H1 (cell line): ENCODE measurements around the gene NT5M. TPM values are rescaled to one million over a fixed set of nuclear protein-coding genes. Genes with fewer than 3 reads are reported as not detected.

ENCODE experiments used
- CTCF ChIA-PET: fragments of 300-600 bp; sonication (Branson Sonifier 250); formaldehyde crosslinking; loops from one replicate; lab custom pipeline; 2021; ENCODE audit not compliant: partially characterized antibody; lab: Charles Lee
- POLR2A ChIA-PET: fragments of 300-600 bp; sonication (Branson Sonifier 250); formaldehyde crosslinking; loops from one replicate; lab custom pipeline; 2021; ENCODE audit warnings: inconsistent platforms; ENCODE audit not compliant: partially characterized antibody; lab: Charles Lee
- DNase-seq, 2 experiments: peaks; one replicate each; pipeline versions ENCODE4 v3.0.0 to v3.0.0-alpha.2; 2010 to 2022; ENCODE audit warnings: low spot score in 2 of 2, low read depth in 1 of 2, mixed read lengths in 1 of 2
- FAIRE-seq: peaks from 2 replicates; lab custom pipeline; 2011; peaks lifted over from hg19 to GRCh38; lab: Jason Lieb, UNC
- H2AFZ ChIP-seq: 2 replicates; pipeline ENCODE4 v1.8.1; 2012; ENCODE audit warnings: low read length, inconsistent platforms
- H2AK5ac ChIP-seq: 2 replicates; pipeline ENCODE4 v1.6.1; 2013; ENCODE audit warnings: low read depth, low read length
- H2BK120ac ChIP-seq: replicated peaks from 2 replicates; pipeline ENCODE3; 2013; ENCODE audit warnings: low read depth, low read length, inconsistent platforms
- H2BK12ac ChIP-seq: 2 replicates; pipeline ENCODE4 v1.6.1; 2013; ENCODE audit warnings: low read depth, low read length
- H2BK15ac ChIP-seq: 2 replicates; pipeline ENCODE4 v1.6.1; 2013; ENCODE audit warnings: low read length
- H2BK20ac ChIP-seq: 2 replicates; pipeline ENCODE4 v1.6.1; 2013; ENCODE audit warnings: low read length
- H2BK5ac ChIP-seq: 2 replicates; pipeline ENCODE4 v1.6.1; 2013; ENCODE audit warnings: low read depth, low read length
- H3K14ac ChIP-seq: 2 replicates; pipeline ENCODE4 v1.6.1; 2013; ENCODE audit warnings: inconsistent platforms; ENCODE audit not compliant: insufficient read length
- H3K18ac ChIP-seq: 2 replicates; pipeline ENCODE4 v1.6.1; 2013; ENCODE audit warnings: low read length; ENCODE audit errors: extremely low read depth
- H3K23ac ChIP-seq: 2 replicates; pipeline ENCODE4 v1.6.1; 2013; ENCODE audit warnings: inconsistent platforms; ENCODE audit not compliant: insufficient read length
- H3K23me2 ChIP-seq: 2 replicates; pipeline ENCODE4 v1.6.1; 2013; ENCODE audit warnings: low read depth, low read length
- H3K27ac ChIP-seq: 2 replicates; pipeline ENCODE4 v1.6.1; 2011; ENCODE audit warnings: low read depth, low read length, inconsistent platforms
- H3K27me3 ChIP-seq, 4 experiments: replicated peaks in 1 of 4; 1 replicate in 1 of 4; 2 replicates in 3 of 4; pipeline versions ENCODE4 v1.6.1 to v1.8.1; 2011 to 2013; ENCODE audit warnings: low read length in 3 of 4, mild to moderate bottlenecking in 3 of 4, inconsistent platforms in 2 of 4, mixed read lengths in 2 of 4, moderate library complexity in 1 of 4; ENCODE audit not compliant: control insufficient read depth in 3 of 4, insufficient read depth in 3 of 4; ENCODE audit errors: extremely low read depth in 1 of 4
- H3K36me3 ChIP-seq, 4 experiments: 2 replicates each; pipeline versions ENCODE4 v1.6.1 to v1.8.1; 2011 to 2013; ENCODE audit warnings: mild to moderate bottlenecking in 4 of 4, low read length in 3 of 4, moderate library complexity in 2 of 4, control low read depth in 1 of 4, inconsistent platforms in 1 of 4; ENCODE audit not compliant: insufficient read depth in 4 of 4, control insufficient read depth in 2 of 4
- H3K4ac ChIP-seq: replicated peaks from 2 replicates; pipeline ENCODE3; 2013; ENCODE audit warnings: low read length, low read depth, mixed read lengths, inconsistent platforms; ENCODE audit not compliant: insufficient read length
- H3K4me1 ChIP-seq, 4 experiments: replicated peaks in 1 of 4; 1 replicate in 1 of 4; 2 replicates in 3 of 4; pipeline versions ENCODE4 v1.6.1 to v1.8.1; 2011 to 2013; ENCODE audit warnings: low read length in 3 of 4, inconsistent platforms in 2 of 4, mixed read lengths in 1 of 4; ENCODE audit not compliant: insufficient read depth in 4 of 4, control insufficient read depth in 3 of 4
- H3K4me2 ChIP-seq, 2 experiments: 2 replicates each; pipeline versions ENCODE4 v1.6.1 to v1.8.1; 2011 to 2013; ENCODE audit warnings: low read depth in 2 of 2, low read length in 2 of 2, control low read depth in 1 of 2, inconsistent platforms in 1 of 2, mild to moderate bottlenecking in 1 of 2; ENCODE audit not compliant: insufficient read depth in 1 of 2
- H3K4me3 ChIP-seq, 4 experiments: fragments of 200-600, 300-600 bp in 1 of 4; sonication (generic), shearing (Covaris generic), sonication (Bioruptor Twin) in 1 of 4; 2 replicates each; pipeline versions ENCODE4 v1.5.1 to v1.8.1; 2011 to 2016; ENCODE audit warnings: low read length in 4 of 4, low read depth in 3 of 4, control low read depth in 2 of 4, inconsistent platforms in 2 of 4, mild to moderate bottlenecking in 2 of 4, mixed read lengths in 1 of 4, moderate library complexity in 1 of 4; ENCODE audit not compliant: insufficient read depth in 2 of 4; ENCODE audit errors: extremely low read depth in 1 of 4
- H3K56ac ChIP-seq: replicated peaks from 2 replicates; pipeline ENCODE3; 2013; ENCODE audit warnings: low read depth, mild to moderate bottlenecking, mixed read lengths, low read length, inconsistent platforms; ENCODE audit not compliant: insufficient read length
- H3K79me1 ChIP-seq: 2 replicates; pipeline ENCODE4 v1.6.1; 2013; ENCODE audit warnings: low read depth, low read length, control low read depth
- H3K79me2 ChIP-seq, 2 experiments: 2 replicates each; pipeline versions ENCODE4 v1.6.1 to v1.8.1; 2012 to 2013; ENCODE audit warnings: low read length in 2 of 2, mild to moderate bottlenecking in 2 of 2, inconsistent platforms in 1 of 2; ENCODE audit not compliant: insufficient read depth in 2 of 2, control insufficient read depth in 1 of 2
- H3K9ac ChIP-seq, 4 experiments: replicated peaks in 1 of 4; 1 replicate in 1 of 4; 2 replicates in 3 of 4; pipeline versions ENCODE4 v1.6.1 to v1.8.1; 2011 to 2013; ENCODE audit warnings: low read depth in 3 of 4, low read length in 3 of 4, control low read depth in 2 of 4, mild to moderate bottlenecking in 2 of 4, moderate library complexity in 2 of 4, inconsistent platforms in 1 of 4; ENCODE audit errors: extremely low read depth in 1 of 4
- H3K9me3 ChIP-seq, 2 experiments: 2 replicates each; pipeline versions ENCODE4 v1.6.1 to v1.8.1; 2012 to 2013; ENCODE audit warnings: mild to moderate bottlenecking in 2 of 2, moderate library complexity in 2 of 2, control low read depth in 1 of 2, inconsistent platforms in 1 of 2, low read depth in 1 of 2, low read length in 1 of 2, mixed read lengths in 1 of 2; ENCODE audit not compliant: insufficient read depth in 2 of 2
- H4K20me1 ChIP-seq, 2 experiments: replicated peaks in 1 of 2; 2 replicates each; pipeline versions ENCODE3 to v1.8.1; 2011 to 2013; ENCODE audit warnings: inconsistent platforms in 2 of 2, low read length in 2 of 2, mild to moderate bottlenecking in 1 of 2; ENCODE audit not compliant: insufficient read depth in 2 of 2, control insufficient read depth in 1 of 2
- H4K5ac ChIP-seq: 2 replicates; pipeline ENCODE4 v1.6.1; 2013; ENCODE audit warnings: low read length, low read depth, mixed read lengths, inconsistent platforms; ENCODE audit not compliant: insufficient read length
- H4K8ac ChIP-seq: 2 replicates; pipeline ENCODE4 v1.8.0; 2013; ENCODE audit warnings: mild to moderate bottlenecking, moderate library complexity, low read length, inconsistent platforms; ENCODE audit not compliant: insufficient read depth; ENCODE audit errors: extremely low read depth
- H4K91ac ChIP-seq: replicated peaks from 2 replicates; pipeline ENCODE3; 2013; ENCODE audit warnings: low read length, mixed read lengths, inconsistent platforms; ENCODE audit not compliant: insufficient read length
- ATF2 ChIP-seq: IDR thresholded peaks from 2 replicates; pipeline ENCODE4 v1.6.1; 2012; ENCODE audit warnings: low read length, inconsistent platforms
- CBX5 ChIP-seq: fragments of 300-800, 300-1000 bp; sonication (generic); IDR thresholded peaks from 2 replicates; pipeline ENCODE4 v1.7.1; 2016; ENCODE audit warnings: antibody characterized with exemption, low read length, low read depth
- EGR1 ChIP-seq: IDR thresholded peaks from 2 replicates; pipeline ENCODE4 v1.6.1; 2011; ENCODE audit warnings: low read depth, low read length, borderline replicate concordance
- HDAC2 ChIP-seq, 2 experiments: fragments of 300-600 bp in 1 of 2; sonication (generic) in 1 of 2; IDR thresholded peaks; 2 replicates each; pipeline ENCODE4 v1.6.1; 2011 to 2012; ENCODE audit warnings: low read depth in 2 of 2, low read length in 2 of 2, mild to moderate bottlenecking in 2 of 2, moderate library complexity in 2 of 2, borderline replicate concordance in 1 of 2, inconsistent platforms in 1 of 2
- JUN ChIP-seq: IDR thresholded peaks from 2 replicates; pipeline ENCODE4 v1.6.1; 2011; ENCODE audit warnings: low read depth, mild to moderate bottlenecking, improper control_type of control experiment, low read length
- MAX ChIP-seq: IDR thresholded peaks from 2 replicates; pipeline ENCODE4 v1.6.1; 2012; ENCODE audit warnings: inconsistent platforms
- RNF2 ChIP-seq: fragments of 200-900, 300-1000 bp; sonication (generic); IDR thresholded peaks from 2 replicates; pipeline ENCODE4 v1.7.1; 2016; ENCODE audit warnings: borderline replicate concordance, low read depth, mild to moderate bottlenecking, antibody characterized with exemption, low read length; ENCODE audit not compliant: poor library complexity, severe bottlenecking; ENCODE audit errors: missing control alignments
- TBP ChIP-seq: IDR thresholded peaks from 2 replicates; pipeline ENCODE4 v1.6.1; 2011; ENCODE audit warnings: low read depth, low read length, improper control_type of control experiment
- USF2 ChIP-seq: IDR thresholded peaks from 2 replicates; pipeline ENCODE4 v1.6.1; 2011; ENCODE audit warnings: low read length, improper control_type of control experiment
- WGBS, 2 experiments: shearing (Covaris generic) in 1 of 2; methylation state at CpG; one replicate each; pipeline versions ENCODE4 v1.1.6 to v1.1.7; 2013 to 2015; ENCODE audit warnings: low lambda C conversion rate in 2 of 2, mixed read lengths in 2 of 2, inconsistent platforms in 1 of 2, low coverage in 1 of 2, missing lambda C conversion rate in 1 of 2; ENCODE audit not compliant: insufficient replicate concordance in 2 of 2, insufficient coverage in 1 of 2, insufficient read length in 1 of 2; ENCODE audit errors: extremely low coverage in 1 of 2, missing lambda C conversion rate in 1 of 2; 5-methylcytosine and 5-hydroxymethylcytosine counted together
- polyA plus RNA-seq, 7 experiments: library from polyadenylated mRNA; depleted of rRNA in 3 of 7; stranded (reverse) in 5 of 7; unstranded in 2 of 7; fragments of >200 nt in 5 of 7; fragments of 200-250 nt in 2 of 7; gene quantifications; 1 replicate in 5 of 7; 2 replicates in 1 of 7; 4 replicates in 1 of 7; pipeline versions ENCODE4 v1.2.1 to v1.2.3, GENCODE V29; 2011 to 2013; ENCODE audit warnings: missing spikeins in 2 of 7, mixed read lengths in 2 of 7
- total RNA-seq: library from RNA; stranded (reverse); fragmentation: NEBNext Ultra II Directional; extraction: Animal tissue kit (Norgen Biotek cat#: 25700); gene quantifications from 2 replicates; pipeline ENCODE4 v1.2.1, GENCODE V29; 2021

NT5M gene
- total and polyA plus RNA-seq, 2 of the 8 experiments (the other 6 are each of a cell fraction or from before 2014, with no cell fraction given) = 7.6 to 18.2 TPM

GRCh38 chr17:17326275-17326875 lies 23.2 kb downstream of the NT5M start:
- Histone ChIP-seq H4K8ac (no peak overlapping the region; the same call in 1 of the 2 replicates), H2BK120ac (no peak overlapping the region), H3K4me3 (no peak overlapping the region), H3K79me1 (no peaks in the 10 kb centered on the region), H2BK15ac (no peak overlapping the region), H3K36me3 (no peaks in the 10 kb centered on the region; a peak in 1 of 8 replicates), H3K79me2 (no peaks in the 10 kb centered on the region), H3K14ac (no peak overlapping the region), H3K27ac (no peak overlapping the region), H3K18ac (no peak overlapping the region), H3K27me3 (no peaks in the 10 kb centered on the region), H3K9ac (no peak overlapping the region), H2BK20ac (no peak overlapping the region), H4K91ac (no peak overlapping the region), H3K4me2 (no peak overlapping the region), H3K23ac (no peak overlapping the region), H4K20me1 (peaks cover 0 to 1% of the 10 kb centered on the region in 2 experiments), H3K56ac (no peak overlapping the region), H4K5ac (no peak overlapping the region), H3K4ac (no peak overlapping the region), H3K4me1 (no peaks in the 10 kb centered on the region), H2AK5ac (no peak overlapping the region), H2BK5ac (no peak overlapping the region), H3K9me3 (no peaks in the 10 kb centered on the region), H3K23me2 (no peaks in the 10 kb centered on the region), H2BK12ac (no peak overlapping the region), H2AFZ (no peak overlapping the region)
- 93% methylated on average over 13 of the region's 13 CpGs; no CpG with 5 or more reads in 1 of the 2 experiments for WGBS, 2 experiments
- ChIA-PET POLR2A (no interaction called here), CTCF (interaction anchor here (1.4 to 1.9 kb wide), 2 partner anchors 9 to 13 kb away, joined by 3 to 5 read pairs; no protein-coding TSS in a partner anchor)
- DNase-seq = no peak
- no peak for FAIRE-seq
- TF ChIP-seq ATF2 = no peak
- no peak for TF ChIP-seq MAX
- TF ChIP-seq RNF2 = no peak
- TF ChIP-seq HDAC2 (IDR thresholded peaks at IDR 0.05; ENCODE audit: borderline replicate concordance in 1 of 2, low read depth in 2 of 2, low read length in 2 of 2) = no peak
- no peak for TF ChIP-seq EGR1
- no peak for TF ChIP-seq JUN
- no peak for TF ChIP-seq TBP
- TF ChIP-seq CBX5 = no peak
- no peak for TF ChIP-seq USF2
